ENCODE measurements around the gene TRIM22. TPM values are rescaled to one million over a fixed set of nuclear protein-coding genes. Genes with fewer than 3 reads are reported as not detected.

TRIM22 gene
- polyA plus RNA-seq, 3 donors, result 122 to 277 (median 132) TPM

DNA sequence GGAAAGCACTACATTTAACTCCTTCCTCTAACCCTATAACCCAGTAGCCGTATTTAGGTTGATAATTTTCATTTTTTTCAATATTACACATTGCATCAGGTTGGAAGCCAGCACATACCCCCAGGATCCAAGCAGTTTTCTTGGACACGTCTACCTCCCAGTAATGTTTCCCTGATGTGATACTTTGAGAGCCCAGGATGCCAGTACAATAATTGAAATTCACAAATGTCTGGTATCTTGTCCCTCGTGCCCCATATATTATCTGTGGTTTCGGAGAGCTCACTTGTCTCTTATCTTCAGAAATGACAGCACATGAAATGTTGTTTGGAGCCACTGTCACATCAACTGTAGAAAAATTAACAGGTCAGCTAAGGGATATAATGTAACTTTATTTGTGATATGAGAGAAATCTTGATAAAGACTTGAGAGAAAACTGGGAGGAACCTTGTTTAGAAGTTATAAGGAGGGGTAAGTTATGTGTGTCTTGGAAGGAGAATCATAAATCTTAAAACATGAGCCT, 24.5 kb upstream of the TRIM22 start:
- peaks cover 71 to 78% of the 10 kb centered on the region in 2 donors for H3K36me3 Mint-ChIP-seq
- TF ChIP-seq, protein P1, sequence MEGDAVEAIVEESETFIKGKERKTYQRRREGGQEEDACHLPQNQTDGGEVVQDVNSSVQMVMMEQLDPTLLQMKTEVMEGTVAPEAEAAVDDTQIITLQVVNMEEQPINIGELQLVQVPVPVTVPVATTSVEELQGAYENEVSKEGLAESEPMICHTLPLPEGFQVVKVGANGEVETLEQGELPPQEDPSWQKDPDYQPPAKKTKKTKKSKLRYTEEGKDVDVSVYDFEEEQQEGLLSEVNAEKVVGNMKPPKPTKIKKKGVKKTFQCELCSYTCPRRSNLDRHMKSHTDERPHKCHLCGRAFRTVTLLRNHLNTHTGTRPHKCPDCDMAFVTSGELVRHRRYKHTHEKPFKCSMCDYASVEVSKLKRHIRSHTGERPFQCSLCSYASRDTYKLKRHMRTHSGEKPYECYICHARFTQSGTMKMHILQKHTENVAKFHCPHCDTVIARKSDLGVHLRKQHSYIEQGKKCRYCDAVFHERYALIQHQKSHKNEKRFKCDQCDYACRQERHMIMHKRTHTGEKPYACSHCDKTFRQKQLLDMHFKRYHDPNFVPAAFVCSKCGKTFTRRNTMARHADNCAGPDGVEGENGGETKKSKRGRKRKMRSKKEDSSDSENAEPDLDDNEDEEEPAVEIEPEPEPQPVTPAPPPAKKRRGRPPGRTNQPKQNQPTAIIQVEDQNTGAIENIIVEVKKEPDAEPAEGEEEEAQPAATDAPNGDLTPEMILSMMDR (IDR thresholded peaks at IDR 0.05), result no peak
- Histone ChIP-seq H4K20me1 (ENCODE audit: insufficient read depth, low read length) (no peaks in the 10 kb centered on the region), H2AFZ (ENCODE audit: insufficient read depth, low read depth, low read length, poor library complexity, severe bottlenecking) (no peak overlapping the region), H3K4me1 (ENCODE audit: control insufficient read depth in 1 of 2, insufficient read depth in 2 of 2, low read length in 2 of 2) (no peaks in the 10 kb centered on the region), H3K9me3 (replicated peaks in 1 of 2; ENCODE audit: control insufficient read depth in 1 of 2, insufficient read depth in 1 of 2, low read length in 2 of 2) (no peaks in the 10 kb centered on the region), H3K36me3 (replicated peaks in 1 of 2; ENCODE audit: control insufficient read depth in 1 of 2, insufficient read depth in 2 of 2, low read length in 2 of 2) (peaks cover 58 to 82% of the 10 kb centered on the region in 2 donors), H3K9ac (ENCODE audit: insufficient read depth, low read length, poor library complexity, severe bottlenecking) (no peak overlapping the region), H3K27me3 (ENCODE audit: control insufficient read depth in 2 of 2, insufficient read depth in 2 of 2, low read length in 2 of 2) (no peaks in the 10 kb centered on the region), H3K4me3 (replicated peaks in 1 of 3; ENCODE audit: low read depth in 2 of 3, low read length in 3 of 3) (no peak overlapping the region), H3K79me2 (ENCODE audit: insufficient read depth, low read length) (no peaks in the 10 kb centered on the region), H3K4me2 (replicated peaks; ENCODE audit: extremely low read depth, low read length, poor library complexity, severe bottlenecking) (no peak overlapping the region), H3K27ac (ENCODE audit: low read depth in 1 of 2, low read length in 2 of 2) (no peak overlapping the region)
- no peak overlapping the region for H3K4me3 Mint-ChIP-seq
- intact Hi-C loops (cut with micrococcal nuclease), result no loop called here
- H3K9me3 Mint-ChIP-seq, result no peaks in the 10 kb centered on the region
- H3K27me3 Mint-ChIP-seq (ENCODE audit: low read depth in 3 of 3), result no peaks in the 10 kb centered on the region
- peak overlapping the region in 2 of 7 donors; percentile 10 to 48 for H3K27ac Mint-ChIP-seq
- WGBS (ENCODE audit: insufficient coverage), result 100% methylated on average over 2 of the region's 4 CpGs
- no peak for DNase-seq
- H3K4me1 Mint-ChIP-seq, result no peaks in the 10 kb centered on the region

DNA sequence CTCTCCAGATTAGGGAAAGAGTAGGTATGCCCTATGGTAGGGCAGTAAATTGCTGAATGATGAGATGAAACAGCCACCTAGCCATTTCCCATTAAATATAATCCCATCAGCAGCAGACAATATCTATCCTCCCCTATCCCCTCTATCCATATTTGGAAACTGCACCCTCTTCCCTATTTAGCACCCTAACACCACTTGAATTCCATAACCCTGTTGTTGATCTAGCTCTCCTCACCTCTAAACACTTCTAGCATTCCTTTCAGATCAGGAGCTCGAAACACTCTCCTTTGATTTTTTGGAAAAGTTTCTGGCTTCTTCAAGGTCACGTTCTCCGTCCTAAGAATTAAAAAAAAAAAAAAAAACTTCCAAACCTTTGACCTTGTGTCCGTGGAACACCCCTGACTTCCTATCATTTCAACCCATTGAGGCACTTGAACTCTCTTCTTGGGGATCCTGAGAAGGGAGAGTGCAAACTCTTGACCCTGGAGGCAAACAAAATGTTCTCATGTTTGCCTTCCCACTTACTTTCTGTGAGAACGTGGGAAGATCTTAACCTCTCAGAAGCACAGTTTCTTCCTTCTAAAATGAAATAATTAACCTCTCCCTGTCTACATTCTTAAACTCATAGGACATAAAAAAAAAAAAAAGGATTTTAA, 23.7 kb upstream of the TRIM22 start:
- Histone ChIP-seq H3K4me2 (replicated peaks; ENCODE audit: extremely low read depth, low read length, poor library complexity, severe bottlenecking) (no peak overlapping the region), H3K4me3 (replicated peaks in 1 of 3; ENCODE audit: low read depth in 2 of 3, low read length in 3 of 3) (no peak overlapping the region), H3K9ac (ENCODE audit: insufficient read depth, low read length, poor library complexity, severe bottlenecking) (no peak overlapping the region), H3K27me3 (ENCODE audit: control insufficient read depth in 2 of 2, insufficient read depth in 2 of 2, low read length in 2 of 2) (no peaks in the 10 kb centered on the region), H3K36me3 (replicated peaks in 1 of 2; ENCODE audit: control insufficient read depth in 1 of 2, insufficient read depth in 2 of 2, low read length in 2 of 2) (peaks cover 65 to 90% of the 10 kb centered on the region in 2 donors), H3K9me3 (replicated peaks in 1 of 2; ENCODE audit: control insufficient read depth in 1 of 2, insufficient read depth in 1 of 2, low read length in 2 of 2) (no peaks in the 10 kb centered on the region), H4K20me1 (ENCODE audit: insufficient read depth, low read length) (no peaks in the 10 kb centered on the region), H3K4me1 (ENCODE audit: control insufficient read depth in 1 of 2, insufficient read depth in 2 of 2, low read length in 2 of 2) (no peaks in the 10 kb centered on the region), H2AFZ (ENCODE audit: insufficient read depth, low read depth, low read length, poor library complexity, severe bottlenecking) (no peak overlapping the region), H3K27ac (ENCODE audit: low read depth in 1 of 2, low read length in 2 of 2) (no peak overlapping the region), H3K79me2 (ENCODE audit: insufficient read depth, low read length) (no peaks in the 10 kb centered on the region)
- no peak for DNase-seq
- H3K27ac Mint-ChIP-seq, result peak overlapping the region in 4 of 7 donors; percentile 16 to 60 (median 30)
- no peaks in the 10 kb centered on the region for H3K9me3 Mint-ChIP-seq
- WGBS (ENCODE audit: insufficient coverage), result 100% methylated on average over 1 of the region's 5 CpGs
- H3K27me3 Mint-ChIP-seq (ENCODE audit: low read depth in 3 of 3), result no peaks in the 10 kb centered on the region
- TF ChIP-seq, protein P1 (IDR thresholded peaks at IDR 0.05), result no peak
- H3K36me3 Mint-ChIP-seq, result peaks cover 78 to 86% of the 10 kb centered on the region in 2 donors
- H3K4me3 Mint-ChIP-seq, result no peak overlapping the region
- intact Hi-C loops (cut with micrococcal nuclease), result no loop called here
- no peaks in the 10 kb centered on the region for H3K4me1 Mint-ChIP-seq
